Mesodermal cell (in vitro differentiated cells): ENCODE measurements around the gene FNBP1.

ENCODE experiments used
- H3K27ac ChIP-seq: 2 replicates; pipeline ENCODE4 v1.7.0; 2013; ENCODE audit warnings: mild to moderate bottlenecking, low read depth, low read length, moderate library complexity; ENCODE audit not compliant: severe bottlenecking
- H3K36me3 ChIP-seq: 2 replicates; pipeline ENCODE4 v1.7.1; 2013; ENCODE audit warnings: mild to moderate bottlenecking, low read length, moderate library complexity; ENCODE audit not compliant: control insufficient read depth, insufficient read depth
- H3K4me1 ChIP-seq: one replicate; pipeline ENCODE4 v1.7.1; 2013; ENCODE audit warnings: mild to moderate bottlenecking, low read length; ENCODE audit not compliant: insufficient read depth, control insufficient read depth, poor library complexity, severe bottlenecking
- H3K4me3 ChIP-seq: 2 replicates; pipeline ENCODE4 v1.7.0; 2013; ENCODE audit warnings: low read length, control low read depth, mild to moderate bottlenecking; ENCODE audit not compliant: insufficient read depth, poor library complexity, severe bottlenecking; ENCODE audit errors: extremely low read depth
- H3K9me3 ChIP-seq: 2 replicates; pipeline ENCODE4 v1.7.1; 2013; ENCODE audit warnings: mild to moderate bottlenecking, low read length, moderate library complexity; ENCODE audit not compliant: control insufficient read depth
- WGBS, 2 experiments: methylation state at CpG; one replicate each; pipeline ENCODE4 v1.1.5; 2013; ENCODE audit warnings: missing lambda C conversion rate in 2 of 2; ENCODE audit not compliant: insufficient coverage in 2 of 2; 5-methylcytosine and 5-hydroxymethylcytosine counted together

The FNBP1 gene

DNA sequence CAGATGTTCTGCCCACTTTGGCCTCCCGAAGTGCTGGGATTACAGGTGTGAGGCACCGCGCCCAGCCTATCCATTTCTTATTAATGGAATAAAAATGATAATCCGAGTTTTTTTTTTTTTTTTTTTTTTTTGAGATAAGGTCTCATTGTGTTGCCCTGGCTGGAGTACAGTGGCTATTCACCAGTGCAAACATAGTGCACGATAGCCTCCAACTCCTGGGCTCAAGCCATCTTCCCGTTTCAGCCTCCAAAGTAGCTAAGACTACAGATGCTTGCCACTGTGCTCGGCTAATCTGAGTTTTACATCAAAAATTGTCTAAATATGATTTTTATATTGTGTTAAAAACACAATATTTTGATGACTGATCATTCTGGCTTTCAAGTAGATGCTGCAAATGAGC is 17.3 kb upstream of the FNBP1 start:
- Histone ChIP-seq H3K27ac (no peak overlapping the region), H3K9me3 (no peaks in the 10 kb centered on the region), H3K4me3 (no peak overlapping the region), H3K4me1 (no peaks in the 10 kb centered on the region), H3K36me3 (peaks cover 29% of the 10 kb centered on the region)
- 87% methylated on average over 3 of the region's 7 CpGs; no CpG with 5 or more reads in 1 of the 2 experiments for WGBS, 2 experiments

DNA sequence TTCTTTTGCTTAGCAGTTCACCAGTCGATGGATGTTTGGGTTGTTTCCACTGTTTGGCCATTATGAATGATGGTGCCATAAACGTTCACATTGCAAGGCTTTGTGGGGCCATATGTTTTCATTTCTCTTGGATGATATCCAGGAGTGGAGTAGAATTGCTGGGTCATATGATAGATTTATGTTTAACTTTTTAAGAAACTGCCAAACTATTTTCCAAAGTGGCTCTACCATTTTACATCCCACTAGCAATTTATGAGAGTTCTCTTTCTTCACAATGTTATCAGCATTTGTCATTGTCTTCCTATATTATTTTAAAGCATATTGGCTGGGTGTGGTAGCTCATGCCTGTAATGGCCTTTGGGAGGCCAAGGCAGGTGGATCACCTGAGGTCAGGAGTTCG is 15.9 kb upstream of the FNBP1 start:
- Histone ChIP-seq H3K36me3 (peaks cover 29% of the 10 kb centered on the region), H3K27ac (no peak overlapping the region)
- WGBS, 2 experiments: 93 to 100% methylated on average over 1 to 2 of the region's 3 CpGs

DNA sequence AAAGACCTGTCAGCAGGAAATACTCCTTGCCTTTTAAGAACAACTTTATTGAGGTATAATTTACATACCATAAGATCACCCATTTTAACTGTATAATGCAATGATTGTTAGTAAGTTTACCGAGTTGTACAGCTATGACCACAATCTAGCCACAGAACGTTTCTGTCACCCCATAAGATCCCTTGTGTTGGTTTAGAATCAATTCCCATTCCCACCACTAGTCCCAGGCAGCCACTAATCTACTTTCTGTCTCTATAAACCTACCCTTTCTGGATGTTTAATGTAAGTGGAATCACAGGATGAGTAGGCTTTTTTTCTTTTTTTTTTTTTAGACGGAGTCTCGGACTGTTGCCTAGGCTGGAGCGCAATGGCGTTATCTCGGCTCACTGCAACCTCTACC is 15.2 kb upstream of the FNBP1 start:
- Histone ChIP-seq H3K27ac (no peak overlapping the region), H3K4me3 (no peak overlapping the region), H3K9me3 (no peaks in the 10 kb centered on the region), H3K4me1 (peaks cover 3% of the 10 kb centered on the region), H3K36me3 (peaks cover 26% of the 10 kb centered on the region)
- no CpG with 5 or more reads among the region's 7 CpGs for WGBS, 2 experiments

More for the DNA sequence above, 15.9 kb upstream of the FNBP1 start:
- peaks cover 3% of the 10 kb centered on the region for H3K4me1 ChIP-seq
- no peaks in the 10 kb centered on the region for H3K9me3 ChIP-seq
- no peak overlapping the region for H3K4me3 ChIP-seq

- Histone ChIP-seq H3K36me3 (peaks cover 21% of the 10 kb centered on the region), H3K4me3 (peak overlapping the region; percentile 97), H3K27ac (no peak overlapping the region), H3K4me1 (peaks cover 3% of the 10 kb centered on the region), H3K9me3 (no peaks in the 10 kb centered on the region)
- 76% methylated on average over 4 of the region's 8 CpGs; no CpG with 5 or more reads in 1 of the 2 experiments for WGBS, 2 experiments
Measured at GRCh38 chr9:130054820-130055219, 11.8 kb upstream of the FNBP1 start.

DNA sequence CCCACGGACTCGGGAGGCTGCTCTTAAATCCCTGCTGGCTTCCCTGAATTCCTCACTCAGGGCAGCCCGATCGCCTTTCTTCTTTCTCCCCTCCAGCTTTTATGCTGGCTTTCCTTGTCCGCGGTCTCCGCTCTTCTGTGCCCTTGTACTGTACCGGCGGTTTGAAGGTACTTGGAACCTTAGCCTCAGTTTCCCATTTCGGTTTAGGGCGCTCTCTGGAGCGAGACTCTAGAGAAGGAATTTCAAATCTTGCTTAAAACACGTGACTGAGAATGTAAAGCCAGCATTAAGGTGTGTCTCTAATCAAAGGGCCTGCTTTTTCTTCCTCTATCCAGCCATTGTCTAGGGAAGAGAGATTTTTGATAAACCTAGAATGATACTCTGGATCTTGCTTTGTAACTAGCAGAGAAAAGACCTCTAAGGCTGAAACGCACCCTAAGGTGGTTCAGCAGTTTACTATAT is 11.4 kb upstream of the FNBP1 start:
- H3K36me3 ChIP-seq: peaks cover 21% of the 10 kb centered on the region
- H3K4me3 ChIP-seq: peak overlapping the region; percentile 97
- peaks cover 3% of the 10 kb centered on the region for H3K4me1 ChIP-seq
- H3K27ac ChIP-seq: peak overlapping the region; percentile 86
- 8 to 15% methylated on average over 8 to 11 of the region's 14 CpGs for WGBS, 2 experiments
- H3K9me3 ChIP-seq: no peaks in the 10 kb centered on the region

- H3K4me3 ChIP-seq: peak within 1 kb of the TSS; percentile 97
- H3K27ac ChIP-seq: peak within 1 kb of the TSS; percentile 86
- H3K36me3 ChIP-seq: peaks cover 15% of the 10 kb centered on the region
- peaks cover 3% of the 10 kb centered on the region for H3K4me1 ChIP-seq
- H3K9me3 ChIP-seq: no peaks in the 10 kb centered on the region
- WGBS, 2 experiments: 1% methylated on average over 54 to 62 of the region's 64 CpGs
Measured at GRCh38 chr9:130053504-130054324, 10.7 kb upstream of the FNBP1 start, which contains the start of gene GPR107. Gene GPR107 (plus strand): TSS chr9:130053906. CDS start chr9:130053933, 27 bp downstream.

DNA sequence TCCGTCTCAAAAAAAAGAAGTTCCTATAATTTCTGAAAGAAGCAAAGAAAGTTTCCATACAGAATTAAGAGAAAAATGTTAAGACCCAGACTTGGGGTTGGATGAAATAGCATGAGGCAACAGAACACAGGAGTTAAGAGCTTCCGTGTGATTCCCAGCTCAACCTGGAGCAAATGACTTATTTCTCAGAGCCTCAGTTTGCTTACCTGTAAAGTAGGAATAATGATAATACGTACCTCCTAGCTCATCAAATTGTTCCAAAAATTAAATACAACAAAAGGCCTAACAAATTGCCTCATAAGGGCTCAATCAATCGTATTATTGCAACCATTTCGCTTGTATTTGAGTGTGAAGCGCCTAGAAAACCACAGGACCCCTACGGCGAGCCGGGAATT is 10.1 kb upstream of the FNBP1 start:
- Histone ChIP-seq H3K27ac (peak overlapping the region; percentile 86), H3K4me1 (peaks cover 3% of the 10 kb centered on the region), H3K9me3 (no peaks in the 10 kb centered on the region), H3K4me3 (peak overlapping the region; percentile 97), H3K36me3 (peaks cover 9% of the 10 kb centered on the region)
- WGBS, 2 experiments: 17 to 23% methylated on average over 5 to 8 of the region's 9 CpGs

GRCh38 chr9:130051855-130052254 is 8.9 kb upstream of the FNBP1 start:
- Histone ChIP-seq H3K4me1 (peaks cover 3% of the 10 kb centered on the region), H3K4me3 (no peak overlapping the region), H3K36me3 (peaks cover 3% of the 10 kb centered on the region), H3K27ac (no peak overlapping the region), H3K9me3 (no peaks in the 10 kb centered on the region)

DNA sequence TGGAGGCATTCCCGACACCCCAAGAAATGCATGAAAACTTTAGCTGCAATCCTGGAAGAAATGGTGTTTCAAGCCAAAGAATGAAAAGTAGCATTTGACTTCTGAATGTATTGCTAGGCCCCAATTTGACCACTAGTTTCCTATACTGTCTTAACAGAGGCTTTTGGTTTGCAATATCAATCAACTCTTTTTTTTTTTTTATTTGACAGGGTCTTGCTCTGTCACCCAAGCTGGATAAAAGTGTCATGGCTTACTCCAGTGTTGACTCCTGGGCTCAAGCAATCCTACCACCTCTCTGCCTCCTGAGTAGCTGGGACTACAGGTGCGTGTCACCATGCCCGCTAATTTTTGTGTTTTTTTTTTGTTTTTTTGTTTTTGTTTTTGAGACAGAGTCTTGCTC is 7.5 kb upstream of the FNBP1 start:
- Histone ChIP-seq H3K9me3 (no peaks in the 10 kb centered on the region), H3K4me3 (no peak overlapping the region), H3K4me1 (peaks cover 11% of the 10 kb centered on the region), H3K36me3 (peaks cover 3% of the 10 kb centered on the region), H3K27ac (no peak overlapping the region)
- 95% methylated on average over 3 of the region's 3 CpGs; no CpG with 5 or more reads in 1 of the 2 experiments for WGBS, 2 experiments

DNA sequence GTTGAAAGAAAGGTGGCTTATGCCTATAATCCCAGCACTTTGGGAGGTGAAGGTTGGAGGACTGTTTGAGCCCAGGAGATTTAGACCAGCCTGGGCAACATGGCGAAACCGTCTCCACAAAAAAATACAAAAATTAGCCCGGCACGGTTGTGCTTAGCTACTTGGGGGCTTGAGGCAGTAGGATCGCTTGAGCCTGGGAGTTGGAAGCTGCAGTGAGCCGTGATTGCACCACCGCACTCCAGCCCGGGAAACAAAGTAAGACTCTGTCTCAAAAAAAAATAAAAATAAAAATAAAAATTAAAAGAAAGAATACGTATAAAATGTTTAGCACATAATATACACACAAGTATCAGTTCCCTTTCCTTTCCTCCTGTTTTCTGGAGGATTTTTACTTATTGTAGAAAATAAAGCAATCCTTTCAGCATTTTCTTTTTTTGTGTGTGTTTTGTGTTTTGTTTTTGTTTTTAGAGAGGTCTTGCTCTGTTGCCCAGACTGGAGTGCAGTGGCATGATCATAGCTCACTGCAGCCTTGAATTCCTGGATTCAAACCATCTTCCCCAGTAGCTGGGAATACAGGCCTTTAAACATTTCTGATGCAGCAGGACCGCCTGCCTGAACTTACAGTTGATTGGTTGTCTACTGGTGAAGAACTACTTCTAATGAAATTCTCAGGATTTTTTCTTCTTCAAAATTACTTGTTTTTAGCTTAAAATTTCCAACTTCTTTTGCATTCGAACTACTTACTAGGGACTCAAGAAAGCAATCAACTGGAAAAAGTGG is 6.6 kb upstream of the FNBP1 start:
- Histone ChIP-seq H3K36me3 (peaks cover 3% of the 10 kb centered on the region), H3K4me1 (peaks cover 15% of the 10 kb centered on the region), H3K27ac (no peak overlapping the region), H3K9me3 (no peaks in the 10 kb centered on the region), H3K4me3 (no peak overlapping the region)
- WGBS, 2 experiments: 90 to 100% methylated on average over 5 to 6 of the region's 11 CpGs
